HUES64 (cell line): ENCODE data around the gene VCX3A.

Experiments used
- H3K27ac ChIP-seq: 2 replicates; pipeline ENCODE4 v1.7.0; 2013; ENCODE audit warnings: low read depth, low read length, inconsistent platforms
- H3K27me3 ChIP-seq: 2 replicates; pipeline ENCODE4 v1.6.1; 2013; ENCODE audit warnings: mild to moderate bottlenecking, low read length; ENCODE audit not compliant: insufficient read depth
- H3K36me3 ChIP-seq: 2 replicates; pipeline ENCODE4 v1.6.1; 2013; ENCODE audit warnings: mild to moderate bottlenecking, low read length; ENCODE audit not compliant: insufficient read depth
- H3K4me1 ChIP-seq: 2 replicates; pipeline ENCODE4 v1.6.1; 2013; ENCODE audit warnings: mild to moderate bottlenecking, low read length, moderate library complexity; ENCODE audit not compliant: insufficient read depth
- H3K4me3 ChIP-seq: 2 replicates; pipeline ENCODE4 v1.5.1; 2013; ENCODE audit warnings: mild to moderate bottlenecking, low read length, moderate library complexity
- H3K9ac ChIP-seq: 2 replicates; pipeline ENCODE4 v1.6.1; 2013; ENCODE audit warnings: mild to moderate bottlenecking, low read depth, low read length
- H3K9me3 ChIP-seq: 2 replicates; pipeline ENCODE4 v1.6.1; 2013; ENCODE audit warnings: low read depth, low read length; ENCODE audit not compliant: insufficient read depth
- WGBS: fragments of 150-250, 120-280 bp; methylation state at CpG from one replicate; pipeline ENCODE4 v1.1.7; 2013; ENCODE audit warnings: missing lambda C conversion rate; 5-methylcytosine and 5-hydroxymethylcytosine counted together

Gene VCX3A

GRCh38 chrX:6498324-6498723 is 36.6 kb downstream of the VCX3A start:
- Histone ChIP-seq H3K4me3 (no peak overlapping the region), H3K27me3 (no peaks in the 10 kb centered on the region), H3K27ac (no peak overlapping the region), H3K4me1 (no peaks in the 10 kb centered on the region), H3K9ac (no peak overlapping the region), H3K36me3 (no peaks in the 10 kb centered on the region), H3K9me3 (no peaks in the 10 kb centered on the region)
- 80% methylated on average over 1 of the region's 2 CpGs for WGBS
